Occipital lobe (tissue), 2 donors: Measurements from ENCODE around the gene EBF4. TPM values are rescaled to one million over a fixed set of nuclear protein-coding genes. Genes with fewer than 3 reads are reported as not detected.

ENCODE experiments used
- small RNA-seq: library from RNA; depleted of rRNA; stranded (forward); fragments of <200 nt; gene quantifications from one replicate; pipeline ENCODE3, GENCODE V24; 2014
- total RNA-seq: library from RNA; depleted of rRNA; stranded (reverse); fragments of >200 nt; gene quantifications from one replicate; pipeline ENCODE4 v1.2.3, GENCODE V29; 2014

Gene EBF4
- total RNA-seq, 1 donor from 2014 or later = 10.5 TPM

Small RNA genes lying within 50 kb of the gene (small RNA-seq; reads per million reads assigned to genes)
- gene SNORA51 (not detected), gene SNORD110 (not detected), gene SNORD56 (not detected), gene SNORD57 (not detected), gene SNORD86 (not detected)

Other genes with a start within 250 kb of the EBF4 start
- 43.5 TPM for gene SNRPB, start 222.0 kb upstream of the EBF4 start, total RNA-seq
- 11.5 TPM for gene ZNF343, start 183.9 kb upstream of the EBF4 start, total RNA-seq
- 1.7 TPM for gene TMC2, start 156.2 kb upstream of the EBF4 start, total RNA-seq
- 114 TPM for gene NOP56, start 40.1 kb upstream of the EBF4 start, total RNA-seq
- 51.6 TPM for gene IDH3B, start 28.6 kb upstream of the EBF4 start, total RNA-seq
- gene CPXM1, start 107.8 kb downstream of the EBF4 start, total RNA-seq = 7.8 TPM
- not detected for gene C20orf141, start 122.2 kb downstream of the EBF4 start, total RNA-seq
- not detected for gene TMEM239, start 123.6 kb downstream of the EBF4 start, total RNA-seq
- 22.0 TPM for gene PCED1A, start 147.9 kb downstream of the EBF4 start, total RNA-seq
- gene VPS16, start 148.0 kb downstream of the EBF4 start, total RNA-seq = 51.3 TPM
- 216 TPM for gene PTPRA, start 180.7 kb downstream of the EBF4 start, total RNA-seq